ENCODE data around the gene NEK7.

GRCh38 chr1:198363625-198364151 lies 206.9 kb downstream of the NEK7 start:
- TF ChIP-seq, protein P1, sequence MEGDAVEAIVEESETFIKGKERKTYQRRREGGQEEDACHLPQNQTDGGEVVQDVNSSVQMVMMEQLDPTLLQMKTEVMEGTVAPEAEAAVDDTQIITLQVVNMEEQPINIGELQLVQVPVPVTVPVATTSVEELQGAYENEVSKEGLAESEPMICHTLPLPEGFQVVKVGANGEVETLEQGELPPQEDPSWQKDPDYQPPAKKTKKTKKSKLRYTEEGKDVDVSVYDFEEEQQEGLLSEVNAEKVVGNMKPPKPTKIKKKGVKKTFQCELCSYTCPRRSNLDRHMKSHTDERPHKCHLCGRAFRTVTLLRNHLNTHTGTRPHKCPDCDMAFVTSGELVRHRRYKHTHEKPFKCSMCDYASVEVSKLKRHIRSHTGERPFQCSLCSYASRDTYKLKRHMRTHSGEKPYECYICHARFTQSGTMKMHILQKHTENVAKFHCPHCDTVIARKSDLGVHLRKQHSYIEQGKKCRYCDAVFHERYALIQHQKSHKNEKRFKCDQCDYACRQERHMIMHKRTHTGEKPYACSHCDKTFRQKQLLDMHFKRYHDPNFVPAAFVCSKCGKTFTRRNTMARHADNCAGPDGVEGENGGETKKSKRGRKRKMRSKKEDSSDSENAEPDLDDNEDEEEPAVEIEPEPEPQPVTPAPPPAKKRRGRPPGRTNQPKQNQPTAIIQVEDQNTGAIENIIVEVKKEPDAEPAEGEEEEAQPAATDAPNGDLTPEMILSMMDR (IDR thresholded peaks at IDR 0.05) = no peak
- TF ChIP-seq POLR2A (IDR thresholded peaks at IDR 0.05) (no peak), EP300 (IDR thresholded peaks at IDR 0.05) (no peak)

All from ovary (tissue), 3 donors.